ENCODE measurements around the gene DDX49. TPM values are rescaled to one million over a fixed set of nuclear protein-coding genes. Genes with fewer than 3 reads are reported as not detected.

The DDX49 gene
- total and polyA plus RNA-seq, 7 donors: 32.7 to 51.1 (median 38.8) TPM

GRCh38 chr19:18905513-18906236 is 13.8 kb upstream of the DDX49 start:
- no peak for DNase-seq
- Histone ChIP-seq H3K9me3 (no peaks in the 10 kb centered on the region), H3K27ac (no peak overlapping the region), H3K36me3 (peaks cover 0 to 75% (median 32%) of the 10 kb centered on the region in 4 donors), H3K4me3 (no peak overlapping the region), H3K4me1 (no peaks in the 10 kb centered on the region), H3K27me3 (no peaks in the 10 kb centered on the region)
- WGBS, 2 donors: 89 to 93% methylated on average over 26 of the region's 26 CpGs
- TF ChIP-seq EP300 (IDR thresholded peaks at IDR 0.05) (no peak), POLR2A (IDR thresholded peaks at IDR 0.05) (no peak), CTCF (IDR thresholded peaks at IDR 0.05) (no peak), POLR2AphosphoS5 (IDR thresholded peaks at IDR 0.05) (no peak)
- intact Hi-C loops (cut with DNase I): no loop called here

GRCh38 chr19:18906605-18907519 is 12.7 kb upstream of the DDX49 start:
- intact Hi-C loops (cut with DNase I): no loop called here
- DNase-seq: no peak

GRCh38 chr19:18908917-18909619 is 10.4 kb upstream of the DDX49 start:
- TF ChIP-seq POLR2AphosphoS5 (IDR thresholded peaks at IDR 0.05): no peak
- TF ChIP-seq POLR2A (IDR thresholded peaks at IDR 0.05): no peak
- H3K4me1 ChIP-seq: no peaks in the 10 kb centered on the region
- H3K4me3 ChIP-seq: no peak overlapping the region
- intact Hi-C loops (cut with DNase I): no loop called here
- 90 to 93% methylated on average over 17 of the region's 17 CpGs for WGBS, 2 donors
- H3K27ac ChIP-seq: no peak overlapping the region
- DNase-seq: no peak
- peaks cover 0 to 81% (median 31%) of the 10 kb centered on the region in 4 donors for H3K36me3 ChIP-seq
- H3K9me3 ChIP-seq: no peaks in the 10 kb centered on the region
- no peaks in the 10 kb centered on the region for H3K27me3 ChIP-seq

More at GRCh38 chr19:18906605-18907519, 12.7 kb upstream of the DDX49 start:
- H3K4me1 ChIP-seq: no peaks in the 10 kb centered on the region
- no peak overlapping the region for H3K4me3 ChIP-seq
- no peak overlapping the region for H3K27ac ChIP-seq
- no peaks in the 10 kb centered on the region for H3K9me3 ChIP-seq
- no peak for TF ChIP-seq EP300 (IDR thresholded peaks at IDR 0.05)
- TF ChIP-seq POLR2A (IDR thresholded peaks at IDR 0.05): no peak
- H3K36me3 ChIP-seq: peaks cover 0 to 71% (median 27%) of the 10 kb centered on the region in 4 donors
- 94 to 96% methylated on average over 36 of the region's 36 CpGs for whole genome bisulfite sequencing, 2 donors
- H3K27me3 ChIP-seq: no peaks in the 10 kb centered on the region

- no peaks in the 10 kb centered on the region for H3K4me1 ChIP-seq
- H3K9me3 ChIP-seq: no peaks in the 10 kb centered on the region
- no peak for DNase-seq
- H3K36me3 ChIP-seq: peaks cover 0 to 81% (median 27%) of the 10 kb centered on the region in 4 donors
- no peaks in the 10 kb centered on the region for H3K27me3 ChIP-seq
- intact Hi-C loops (cut with DNase I): no loop called here
- H3K4me3 ChIP-seq: no peak overlapping the region
- 89 to 90% methylated on average over 10 of the region's 10 CpGs for WGBS, 2 donors
- no peak overlapping the region for H3K27ac ChIP-seq
- TF ChIP-seq POLR2A (IDR thresholded peaks at IDR 0.05): no peak
- no peak for TF ChIP-seq POLR2AphosphoS5 (IDR thresholded peaks at IDR 0.05)
These were observed 9.5 kb upstream of the DDX49 start for GRCh38 chr19:18910010-18910409.

- no peak for DNase-seq
- Histone ChIP-seq H3K36me3 (peaks cover 0 to 81% (median 26%) of the 10 kb centered on the region in 4 donors), H3K27ac (no peak overlapping the region), H3K9me3 (no peaks in the 10 kb centered on the region), H3K27me3 (no peaks in the 10 kb centered on the region), H3K4me3 (no peak overlapping the region), H3K4me1 (peaks cover 0 to 8% (median 0%) of the 10 kb centered on the region in 4 donors)
- intact Hi-C loops (cut with DNase I): no loop called here
- TF ChIP-seq CTCF (IDR thresholded peaks at IDR 0.05): no peak
- 95 to 96% methylated on average over 19 of the region's 19 CpGs for WGBS, 2 donors
These were observed 8.6 kb upstream of the DDX49 start for GRCh38 chr19:18910801-18911436.
